Activated T-helper 1 cell treated with anti-CD3 and anti-CD28 coated beads, Interleukin-2, amount 50 U/mL, for 16 hours (primary cell): Measurements from ENCODE around the gene TDRD12.
"Not testable (repeated sequence)": the region's sequence is repeated elsewhere in the genome, so short reads cannot be mapped to it uniquely, and the experiment has no call there.

Source experiments
- DNase-seq, 2 donors: peaks; one replicate each; pipeline ENCODE4 v3.0.0-alpha.2; 2020; ENCODE audit warnings: low read depth in 1 of 2, low spot score in 1 of 2

TDRD12 gene

GRCh38 chr19:32691952-32692726 is 27.4 kb upstream of the TDRD12 start:
- peak in 1 of 2 donors; percentile 26 for DNase-seq

GRCh38 chr19:32692727-32693061 is 26.9 kb upstream of the TDRD12 start:
- DNase-seq: no peak

- DNase-seq: not testable (repeated sequence)
Observed at GRCh38 chr19:32693151-32694108, 26.1 kb upstream of the TDRD12 start.

- DNase-seq: not testable (repeated sequence)
Observed at GRCh38 chr19:32694316-32694715, 25.3 kb upstream of the TDRD12 start.

- not testable (repeated sequence) for DNase-seq
Observed at GRCh38 chr19:32694851-32695250, 24.7 kb upstream of the TDRD12 start.

GRCh38 chr19:32695506-32695905 is 24.1 kb upstream of the TDRD12 start:
- DNase-seq: not testable (repeated sequence)

- DNase-seq: not testable (repeated sequence)
Observed at GRCh38 chr19:32696771-32697170, 22.8 kb upstream of the TDRD12 start.

GRCh38 chr19:32700129-32700528 is 19.4 kb upstream of the TDRD12 start:
- not testable (repeated sequence) for DNase-seq

- no peak for DNase-seq
Observed at GRCh38 chr19:32702010-32702409, 17.6 kb upstream of the TDRD12 start.

GRCh38 chr19:32704006-32704405 is 15.6 kb upstream of the TDRD12 start:
- DNase-seq: not testable (repeated sequence)

- no peak for DNase-seq
Observed at GRCh38 chr19:32708457-32708856, 11.1 kb upstream of the TDRD12 start.

- no peak for DNase-seq
Observed at GRCh38 chr19:32709032-32709431, 10.5 kb upstream of the TDRD12 start.

- no peak for DNase-seq
Observed at GRCh38 chr19:32711747-32712146, 7.8 kb upstream of the TDRD12 start.

GRCh38 chr19:32716203-32716602 is 3.4 kb upstream of the TDRD12 start:
- DNase-seq: not testable (repeated sequence)

- no peak for DNase-seq
Observed at GRCh38 chr19:32717496-32717895, 2.1 kb upstream of the TDRD12 start.

GRCh38 chr19:32718286-32718685 is 1.3 kb upstream of the TDRD12 start:
- no peak for DNase-seq

GRCh38 chr19:32720216-32720935 is 809 bp downstream of the TDRD12 start:
- no peak for DNase-seq

- no peak for DNase-seq
Observed at GRCh38 chr19:32720936-32721250, 1.3 kb downstream of the TDRD12 start.

- no peak for DNase-seq
Observed at GRCh38 chr19:32735936-32736335, 16.4 kb downstream of the TDRD12 start.

GRCh38 chr19:32743021-32743420 is 23.5 kb downstream of the TDRD12 start:
- no peak for DNase-seq

GRCh38 chr19:32743447-32743846 is 23.9 kb downstream of the TDRD12 start:
- no peak for DNase-seq
